Measurements from ENCODE around the gene TREH. TPM values are rescaled to one million over a fixed set of nuclear protein-coding genes. Genes with fewer than 3 reads are reported as not detected.

Gene TREH
- total and polyA plus RNA-seq, 2 of the 8 experiments (the other 6 are each of a cell fraction or from before 2014, with no cell fraction given) = 0.03 TPM; not detected in 1

DNA sequence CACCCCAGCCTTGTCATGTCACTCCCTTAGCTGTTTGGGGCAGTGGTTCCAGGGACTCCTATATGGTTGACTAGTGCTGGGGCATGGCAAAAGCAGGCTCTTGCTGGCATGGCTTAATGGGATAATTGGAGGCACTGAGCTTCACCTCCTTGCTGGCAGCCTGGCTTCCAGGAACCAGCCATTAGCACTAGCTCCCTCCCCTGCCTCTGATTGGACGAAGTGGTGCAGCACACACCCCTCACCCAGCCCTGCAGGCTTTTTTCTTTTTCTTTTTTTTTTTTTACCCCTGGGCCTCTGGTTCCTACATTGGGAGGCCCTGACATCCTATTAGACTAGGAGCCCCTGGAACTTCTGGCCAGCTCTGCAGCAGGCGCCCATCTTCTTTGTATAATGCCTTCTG lies 53.5 kb downstream of the TREH start:
- no peak overlapping the region for H3K4ac ChIP-seq (replicated peaks; ENCODE audit: insufficient read length, low read depth, low read length)
- H3K27me3 ChIP-seq (replicated peaks in 1 of 4; ENCODE audit: control insufficient read depth in 3 of 4, extremely low read depth in 1 of 4, insufficient read depth in 3 of 4, low read length in 3 of 4) = no peaks in the 10 kb centered on the region
- H3K79me1 ChIP-seq (ENCODE audit: low read depth, low read length) = peaks cover 20% of the 10 kb centered on the region
- H3K18ac ChIP-seq (ENCODE audit: extremely low read depth, low read length) = no peak overlapping the region
- no peak overlapping the region for H3K56ac ChIP-seq (replicated peaks; ENCODE audit: insufficient read length, low read depth, low read length)
- no peak overlapping the region for H2BK120ac ChIP-seq (replicated peaks; ENCODE audit: low read depth, low read length)
- H3K9ac ChIP-seq (replicated peaks in 1 of 4; ENCODE audit: extremely low read depth in 1 of 4, low read depth in 3 of 4, low read length in 3 of 4) = no peak overlapping the region
- no peak overlapping the region for H3K4me3 ChIP-seq (ENCODE audit: extremely low read depth in 1 of 4, insufficient read depth in 2 of 4, low read depth in 3 of 4, low read length in 4 of 4)
- no peak overlapping the region for H2AK5ac ChIP-seq (ENCODE audit: low read depth, low read length)
- H3K36me3 ChIP-seq (ENCODE audit: control insufficient read depth in 2 of 4, insufficient read depth in 4 of 4, low read length in 3 of 4) = peaks cover 12 to 33% (median 24%) of the 10 kb centered on the region in 4 experiments
- H2AFZ ChIP-seq (ENCODE audit: low read length) = no peak overlapping the region
- H2BK5ac ChIP-seq (ENCODE audit: low read depth, low read length) = no peak overlapping the region
- no peak overlapping the region for H2BK20ac ChIP-seq (ENCODE audit: low read length)
- no peak overlapping the region for H3K27ac ChIP-seq (ENCODE audit: low read depth, low read length)
- FAIRE-seq (no peak), DNase-seq (ENCODE audit: low read depth in 1 of 2, low spot score in 2 of 2) (no peak)
- TF ChIP-seq HDAC6 (IDR thresholded peaks at IDR 0.05; ENCODE audit: low read depth, low read length) = no peak
- TF ChIP-seq CREB1 (IDR thresholded peaks at IDR 0.05) = no peak
- TF ChIP-seq RAD21 (IDR thresholded peaks at IDR 0.05 in 1 of 2, conservative IDR thresholded peaks at IDR 0.05 in 1 of 2; ENCODE audit: low read depth in 2 of 2, low read length in 2 of 2) = 0 out of 4 replicates have a peak, but pooled peaks of 1 of the 2 experiments have one; percentile 0
- no peak for TF ChIP-seq EZH2 (IDR thresholded peaks at IDR 0.05; ENCODE audit: low read depth, low read length, severe bottlenecking)
- TF ChIP-seq SIRT6 (IDR thresholded peaks at IDR 0.05; ENCODE audit: low read length) = no peak
- ChIA-PET POLR2A (ENCODE audit: partially characterized antibody) (interaction anchor here (2.2 to 28.7 kb wide), 3 partner anchors 11 to 32 kb away, joined by 5 to 574 read pairs (median 574); partner anchors contain the start of gene PHLDB1), CTCF (ENCODE audit: partially characterized antibody) (interaction anchor here (0.6 to 10.4 kb wide), 7 partner anchors 10 to 712 kb away, joined by 3 to 155 read pairs (median 5); partner anchors contain the start of gene PHLDB1)
- no peaks in the 10 kb centered on the region for H3K9me3 ChIP-seq (ENCODE audit: insufficient read depth in 2 of 2, low read depth in 1 of 2, low read length in 1 of 2)
- peaks cover 0 to 20% of the 10 kb centered on the region in 2 experiments for H4K20me1 ChIP-seq (replicated peaks in 1 of 2; ENCODE audit: control insufficient read depth in 1 of 2, insufficient read depth in 2 of 2, low read length in 2 of 2)
- H3K14ac ChIP-seq (ENCODE audit: insufficient read length) = no peak overlapping the region
- H2BK12ac ChIP-seq (ENCODE audit: low read depth, low read length) = no peak overlapping the region
- no peak overlapping the region for H4K8ac ChIP-seq (ENCODE audit: extremely low read depth, insufficient read depth, low read length)
- no peak overlapping the region for H2BK15ac ChIP-seq (ENCODE audit: low read length)
- peaks cover 7 to 27% of the 10 kb centered on the region in 2 experiments; a peak in 2 of 4 replicates for H3K79me2 ChIP-seq (ENCODE audit: control insufficient read depth in 1 of 2, insufficient read depth in 2 of 2, low read length in 2 of 2)
- no peak overlapping the region for H4K91ac ChIP-seq (replicated peaks; ENCODE audit: insufficient read length, low read length)
- peaks cover 0 to 18% (median 14%) of the 10 kb centered on the region in 4 experiments; a peak in 6 of 7 replicates for H3K4me1 ChIP-seq (replicated peaks in 1 of 4; ENCODE audit: control insufficient read depth in 3 of 4, insufficient read depth in 4 of 4, low read length in 3 of 4)
- peaks cover 10% of the 10 kb centered on the region for H3K23me2 ChIP-seq (ENCODE audit: low read depth, low read length)
- 64% methylated on average over 2 of the region's 2 CpGs; no CpG with 5 or more reads in 1 of the 2 experiments for WGBS, 2 experiments (ENCODE audit: extremely low coverage in 1 of 2, insufficient coverage in 1 of 2, insufficient read length in 1 of 2, insufficient replicate concordance in 2 of 2, low coverage in 1 of 2, low lambda C conversion rate in 2 of 2, missing lambda C conversion rate in 1 of 2)
- H4K5ac ChIP-seq (ENCODE audit: insufficient read length, low read depth, low read length) = no peak overlapping the region
- H3K23ac ChIP-seq (ENCODE audit: insufficient read length) = no peak overlapping the region
- H3K4me2 ChIP-seq (ENCODE audit: insufficient read depth in 1 of 2, low read depth in 2 of 2, low read length in 2 of 2) = no peak overlapping the region
